Measurements from ENCODE around the gene PTPRO.

DNA sequence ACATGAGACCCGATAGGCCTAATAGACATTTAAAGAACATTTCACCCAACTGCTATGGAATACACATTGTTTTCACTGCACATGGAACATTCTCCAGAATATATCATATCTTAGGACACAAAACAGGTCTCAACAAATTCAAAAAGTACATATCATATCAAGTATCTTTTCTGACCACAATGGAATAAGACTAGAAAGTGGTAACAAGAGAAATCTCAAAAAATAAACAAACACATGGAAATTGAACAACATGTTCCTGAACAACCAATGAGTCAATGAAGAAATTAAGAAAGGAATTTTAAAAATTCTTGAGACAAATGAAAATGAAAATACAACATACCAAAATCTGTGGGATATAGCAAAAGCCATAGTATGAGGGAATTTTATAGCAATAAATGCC lies 208.1 kb downstream of the PTPRO start:
- TF ChIP-seq, protein P1, sequence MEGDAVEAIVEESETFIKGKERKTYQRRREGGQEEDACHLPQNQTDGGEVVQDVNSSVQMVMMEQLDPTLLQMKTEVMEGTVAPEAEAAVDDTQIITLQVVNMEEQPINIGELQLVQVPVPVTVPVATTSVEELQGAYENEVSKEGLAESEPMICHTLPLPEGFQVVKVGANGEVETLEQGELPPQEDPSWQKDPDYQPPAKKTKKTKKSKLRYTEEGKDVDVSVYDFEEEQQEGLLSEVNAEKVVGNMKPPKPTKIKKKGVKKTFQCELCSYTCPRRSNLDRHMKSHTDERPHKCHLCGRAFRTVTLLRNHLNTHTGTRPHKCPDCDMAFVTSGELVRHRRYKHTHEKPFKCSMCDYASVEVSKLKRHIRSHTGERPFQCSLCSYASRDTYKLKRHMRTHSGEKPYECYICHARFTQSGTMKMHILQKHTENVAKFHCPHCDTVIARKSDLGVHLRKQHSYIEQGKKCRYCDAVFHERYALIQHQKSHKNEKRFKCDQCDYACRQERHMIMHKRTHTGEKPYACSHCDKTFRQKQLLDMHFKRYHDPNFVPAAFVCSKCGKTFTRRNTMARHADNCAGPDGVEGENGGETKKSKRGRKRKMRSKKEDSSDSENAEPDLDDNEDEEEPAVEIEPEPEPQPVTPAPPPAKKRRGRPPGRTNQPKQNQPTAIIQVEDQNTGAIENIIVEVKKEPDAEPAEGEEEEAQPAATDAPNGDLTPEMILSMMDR (IDR thresholded peaks at IDR 0.05): no peak
- no peak for TF ChIP-seq EZH2 (IDR thresholded peaks at IDR 0.05)
- TF ChIP-seq EZH2phosphoT487 (IDR thresholded peaks at IDR 0.05): no peak
